WI38 (cell line): ENCODE results near the gene FOXO6.

Experiments used
- H3K4me3 ChIP-seq: 2 replicates; pipeline ENCODE4 v1.5.1; 2011; ENCODE audit warnings: low read depth, mild to moderate bottlenecking, control low read depth, low read length
- CTCF ChIP-seq: IDR thresholded peaks from 2 replicates; pipeline ENCODE4 v1.5.1; 2012; ENCODE audit warnings: low read depth, mild to moderate bottlenecking, control low read depth, low read length

Gene FOXO6

GRCh38 chr1:41430069-41430468 lies 68.8 kb downstream of the FOXO6 start:
- H3K4me3 ChIP-seq, result no peak overlapping the region
- no peak for TF ChIP-seq CTCF

DNA sequence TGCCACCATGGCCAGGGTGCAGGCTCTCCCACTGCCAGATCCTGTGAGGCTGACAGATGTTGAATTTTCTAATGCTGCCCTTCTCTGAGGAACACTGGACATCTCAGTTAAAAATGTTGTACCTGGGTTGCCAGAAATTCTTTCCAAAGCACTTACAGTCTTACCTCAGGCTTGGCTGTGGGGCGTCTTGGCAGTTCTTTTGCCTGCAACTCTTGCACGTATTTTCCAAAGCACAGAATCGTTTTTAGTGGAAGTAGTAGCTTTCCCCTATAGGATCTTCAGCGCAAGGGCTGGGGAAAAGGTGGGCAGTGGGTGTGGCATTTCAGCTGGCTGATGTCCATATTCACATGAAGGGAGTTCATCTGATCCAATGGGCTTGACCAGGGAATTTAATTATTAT lies 69.3 kb downstream of the FOXO6 start:
- no peak for TF ChIP-seq CTCF
- H3K4me3 ChIP-seq, result no peak overlapping the region

DNA sequence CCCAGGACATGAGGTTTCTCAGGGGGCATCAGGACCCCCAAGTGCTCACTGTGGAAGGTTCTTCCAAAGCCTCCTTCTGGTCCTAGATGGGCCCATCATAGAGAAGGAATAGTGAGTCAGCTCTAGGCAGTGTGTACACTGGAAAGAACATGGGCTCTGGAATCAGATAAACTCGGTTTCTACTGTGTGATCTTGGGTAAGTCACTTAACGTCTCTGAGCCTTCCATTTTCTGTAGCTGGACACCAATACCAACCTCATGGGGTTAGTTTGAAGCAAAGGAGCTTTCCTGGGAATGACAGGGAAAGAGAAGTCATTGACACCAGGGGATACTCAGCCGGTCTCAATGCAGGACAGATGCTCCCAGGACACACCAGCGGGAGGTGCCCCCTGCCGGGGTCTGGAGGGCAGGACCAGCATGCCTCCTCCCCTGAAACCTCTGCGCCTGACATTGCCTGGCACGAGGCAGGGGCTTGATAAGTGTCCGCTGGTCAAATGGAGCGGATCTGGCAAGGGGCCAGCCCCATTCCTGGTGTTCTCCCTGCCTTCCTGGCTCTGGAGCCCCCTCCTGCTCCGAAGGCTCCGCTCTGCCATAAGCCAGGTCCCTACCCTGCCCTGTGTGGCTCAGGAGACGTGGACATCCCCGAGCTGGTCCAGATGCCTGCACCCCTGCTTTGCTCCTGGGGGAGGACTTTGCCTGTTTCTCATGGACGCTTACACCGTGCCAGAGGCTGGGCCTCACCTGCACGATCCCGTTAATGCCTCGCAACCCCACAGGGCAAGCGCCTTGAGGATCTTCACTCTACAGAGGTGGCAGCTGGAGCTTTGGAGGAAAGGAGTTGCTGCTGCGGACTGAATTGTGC lies 70.5 kb downstream of the FOXO6 start:
- no peak overlapping the region for H3K4me3 ChIP-seq

More for the DNA sequence above, 70.5 kb downstream of the FOXO6 start:
- no peak for TF ChIP-seq CTCF
